AG20443 (cell line): ENCODE results near the gene BAHCC1.

Experiments used
- DNase-seq: peaks from one replicate; pipeline ENCODE4 v3.0.0; 2012; ENCODE audit warnings: low spot score, mixed read lengths

BAHCC1 gene

GRCh38 chr17:81443269-81443668 is 48.0 kb downstream of the BAHCC1 start:
- no peak for DNase-seq

GRCh38 chr17:81444610-81445339 is 49.5 kb downstream of the BAHCC1 start:
- no peak for DNase-seq

- DNase-seq = no peak
Observed at GRCh38 chr17:81445642-81446503, 50.6 kb downstream of the BAHCC1 start.

- DNase-seq = no peak
Observed at GRCh38 chr17:81447331-81447933, 52.2 kb downstream of the BAHCC1 start.

- DNase-seq = no peak
Observed at GRCh38 chr17:81448442-81448841, 53.2 kb downstream of the BAHCC1 start.

GRCh38 chr17:81448950-81449349 is 53.7 kb downstream of the BAHCC1 start:
- no peak for DNase-seq

- DNase-seq = no peak
Observed at GRCh38 chr17:81449351-81449750, 54.1 kb downstream of the BAHCC1 start.

- DNase-seq = no peak
Observed at GRCh38 chr17:81451823-81452222, 56.6 kb downstream of the BAHCC1 start.

- no peak for DNase-seq
Observed at GRCh38 chr17:81452551-81452950, 57.3 kb downstream of the BAHCC1 start.

- DNase-seq = no peak
Observed at GRCh38 chr17:81453076-81453475, 57.8 kb downstream of the BAHCC1 start.

- no peak for DNase-seq
Observed at GRCh38 chr17:81453712-81454111, 58.5 kb downstream of the BAHCC1 start.

- no peak for DNase-seq
Observed at GRCh38 chr17:81454473-81454872, 59.2 kb downstream of the BAHCC1 start.

GRCh38 chr17:81455387-81455786 is 60.1 kb downstream of the BAHCC1 start:
- no peak for DNase-seq

- DNase-seq = no peak
Observed at GRCh38 chr17:81456091-81456490, 60.8 kb downstream of the BAHCC1 start.

- no peak for DNase-seq
Observed at GRCh38 chr17:81456798-81457197, 61.5 kb downstream of the BAHCC1 start.

GRCh38 chr17:81457401-81457800 is 62.1 kb downstream of the BAHCC1 start:
- no peak for DNase-seq

- no peak for DNase-seq
Observed at GRCh38 chr17:81457917-81458555, 62.8 kb downstream of the BAHCC1 start.

- DNase-seq = no peak
Observed at GRCh38 chr17:81458628-81459027, 63.4 kb downstream of the BAHCC1 start.

GRCh38 chr17:81459224-81459623 is 64.0 kb downstream of the BAHCC1 start:
- DNase-seq = no peak

GRCh38 chr17:81459864-81460263 is 64.6 kb downstream of the BAHCC1 start:
- DNase-seq = no peak

- no peak for DNase-seq
Observed at GRCh38 chr17:81460856-81461460, 65.7 kb downstream of the BAHCC1 start.
